Caco-2 (cell line): ENCODE results near the gene PAWR. TPM values are rescaled to one million over a fixed set of nuclear protein-coding genes. Genes with fewer than 3 reads are reported as not detected.

Experiments used
- BruUV-seq: library from RNA; stranded (reverse); fragments of 400-500 nt; replicated peaks from 2 replicates; lab custom pipeline; 2021; lab: Mats Ljungman, UMichigan
- CTCF ChIA-PET: fragments of 300-600 bp; sonication (Branson Sonifier 250); formaldehyde crosslinking; loops from one replicate; lab custom pipeline; 2022; ENCODE audit warnings: antibody characterized with exemption; lab: Charles Lee
- POLR2A ChIA-PET: fragments of 300-600 bp; sonication (Branson Sonifier 250); formaldehyde crosslinking; loops from one replicate; lab custom pipeline; 2022; ENCODE audit warnings: antibody characterized with exemption; lab: Charles Lee
- DNase-seq, 2 experiments: peaks; one replicate each; pipeline versions ENCODE4 v3.0.0 to v3.0.0-alpha.2; 2020 to 2022
- H3K27me3 ChIP-seq: replicated peaks from 2 replicates; pipeline ENCODE4 v1.6.0; 2011; ENCODE audit warnings: low read length; ENCODE audit not compliant: control insufficient read depth, insufficient read depth
- H3K36me3 ChIP-seq: 2 replicates; pipeline ENCODE4 v1.5.1; 2011; ENCODE audit warnings: low read length; ENCODE audit not compliant: control insufficient read depth, insufficient read depth
- H3K4me1 ChIP-seq: fragments of 250-450 bp; sonication (Bioruptor Pico); 2 replicates; pipeline ENCODE4 v1.5.1; 2020; ENCODE audit warnings: mild to moderate bottlenecking
- H3K4me3 ChIP-seq: 2 replicates; pipeline ENCODE4 v1.5.1; 2011; ENCODE audit warnings: low read depth, mild to moderate bottlenecking, control low read depth, low read length
- H3K9me3 ChIP-seq: fragments of 250-450 bp; sonication (Bioruptor Pico); 2 replicates; pipeline ENCODE4 v1.5.1; 2020; ENCODE audit warnings: mild to moderate bottlenecking, moderate library complexity
- H3K27ac Mint-ChIP-seq: one replicate; pipeline ENCODE4 v1.8.0; 2022; ENCODE audit warnings: mixed read lengths; ENCODE audit not compliant: unreplicated experiment
- H3K27me3 Mint-ChIP-seq: one replicate; pipeline ENCODE4 v1.8.0; 2022; ENCODE audit warnings: mixed read lengths; ENCODE audit not compliant: insufficient read depth, unreplicated experiment
- H3K36me3 Mint-ChIP-seq: one replicate; pipeline ENCODE4 v1.8.0; 2022; ENCODE audit warnings: mild to moderate bottlenecking, mixed read lengths; ENCODE audit not compliant: insufficient read depth, unreplicated experiment
- H3K4me1 Mint-ChIP-seq: one replicate; pipeline ENCODE4 v1.8.0; 2022; ENCODE audit warnings: low read depth, mixed read lengths; ENCODE audit not compliant: unreplicated experiment
- H3K4me3 Mint-ChIP-seq: one replicate; pipeline ENCODE4 v1.8.0; 2022; ENCODE audit warnings: mild to moderate bottlenecking, moderate library complexity, mixed read lengths; ENCODE audit not compliant: unreplicated experiment
- H3K9me3 Mint-ChIP-seq: one replicate; pipeline ENCODE4 v1.8.0; 2022; ENCODE audit warnings: mixed read lengths; ENCODE audit not compliant: unreplicated experiment
- intact Hi-C: fragments of 100-400 bp; cut with micrococcal nuclease; formaldehyde crosslinking; loops from one replicate; pipeline ENCODE4 v1.10.0; 2022; ENCODE audit not compliant: unreplicated experiment
- total RNA-seq: library from RNA; stranded (reverse); gene quantifications from 2 replicates; pipeline ENCODE4 v1.2.3, GENCODE V29; 2022
- TF ChIP-seq, protein P1 (sequence below), 2 experiments: fragments of 200-600 bp in 1 of 2; IDR thresholded peaks; 1 replicate in 1 of 2; 2 replicates in 1 of 2; pipeline versions ENCODE4 v1.5.1 to v1.8.0; 2011 to 2022; ENCODE audit warnings: antibody characterized with exemption in 1 of 2, control low read depth in 1 of 2, inconsistent platforms in 1 of 2, low read depth in 1 of 2, low read length in 1 of 2, mild to moderate bottlenecking in 1 of 2, moderate library complexity in 1 of 2; ENCODE audit not compliant: insufficient read depth in 1 of 2, severe bottlenecking in 1 of 2, unreplicated experiment in 1 of 2

PAWR gene
- total RNA-seq, 1 experiment from 2014 or later, result 157 TPM

DNA sequence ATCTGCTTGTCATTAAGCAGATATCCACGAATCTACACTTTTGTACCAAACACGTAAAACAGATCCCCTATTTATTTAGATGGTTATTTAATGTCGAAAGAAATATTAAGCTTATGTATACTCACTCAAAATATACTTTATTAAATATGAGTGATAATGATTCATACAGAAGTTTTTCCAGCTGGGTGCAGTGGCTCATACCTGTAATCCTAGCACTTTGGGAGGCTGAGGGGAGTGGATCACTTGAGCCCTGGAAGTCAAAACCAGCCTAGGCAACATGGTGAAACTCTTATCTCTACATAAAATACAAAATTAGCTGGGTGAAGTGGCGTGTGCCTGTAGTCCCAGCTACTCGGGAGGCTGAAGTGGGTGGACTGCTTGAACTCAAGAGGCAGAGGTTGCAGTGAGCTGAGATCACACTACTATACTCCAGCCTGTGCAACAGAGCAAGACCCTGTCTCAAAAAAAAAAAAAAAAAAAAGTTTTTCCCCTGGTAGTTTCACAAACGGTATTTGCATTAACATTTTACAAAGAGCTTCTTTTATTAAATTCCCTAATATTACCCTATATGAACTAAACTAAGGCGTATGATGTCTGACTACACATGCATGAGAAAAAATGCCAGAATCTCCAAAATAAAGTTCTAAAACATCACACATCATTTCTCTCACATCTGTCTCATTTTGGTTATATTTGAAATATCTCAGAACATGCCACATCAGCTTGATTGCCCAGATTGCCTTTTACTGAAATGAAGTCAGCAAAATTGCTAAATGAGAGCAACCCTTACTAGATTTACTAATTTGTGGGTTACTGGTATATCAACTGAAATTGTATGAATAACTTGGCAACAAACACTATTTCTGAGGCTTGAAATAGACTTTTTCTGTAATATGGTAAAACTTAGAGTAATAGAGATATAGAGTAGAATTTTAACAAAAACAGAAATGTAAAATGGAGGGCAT, 74.9 kb downstream of the PAWR start:
- POLR2A ChIA-PET, result no interaction called here
- TF ChIP-seq, protein P1, sequence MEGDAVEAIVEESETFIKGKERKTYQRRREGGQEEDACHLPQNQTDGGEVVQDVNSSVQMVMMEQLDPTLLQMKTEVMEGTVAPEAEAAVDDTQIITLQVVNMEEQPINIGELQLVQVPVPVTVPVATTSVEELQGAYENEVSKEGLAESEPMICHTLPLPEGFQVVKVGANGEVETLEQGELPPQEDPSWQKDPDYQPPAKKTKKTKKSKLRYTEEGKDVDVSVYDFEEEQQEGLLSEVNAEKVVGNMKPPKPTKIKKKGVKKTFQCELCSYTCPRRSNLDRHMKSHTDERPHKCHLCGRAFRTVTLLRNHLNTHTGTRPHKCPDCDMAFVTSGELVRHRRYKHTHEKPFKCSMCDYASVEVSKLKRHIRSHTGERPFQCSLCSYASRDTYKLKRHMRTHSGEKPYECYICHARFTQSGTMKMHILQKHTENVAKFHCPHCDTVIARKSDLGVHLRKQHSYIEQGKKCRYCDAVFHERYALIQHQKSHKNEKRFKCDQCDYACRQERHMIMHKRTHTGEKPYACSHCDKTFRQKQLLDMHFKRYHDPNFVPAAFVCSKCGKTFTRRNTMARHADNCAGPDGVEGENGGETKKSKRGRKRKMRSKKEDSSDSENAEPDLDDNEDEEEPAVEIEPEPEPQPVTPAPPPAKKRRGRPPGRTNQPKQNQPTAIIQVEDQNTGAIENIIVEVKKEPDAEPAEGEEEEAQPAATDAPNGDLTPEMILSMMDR (IDR thresholded peaks at IDR 0.05; ENCODE audit: insufficient read depth in 1 of 2, low read depth in 1 of 2, low read length in 1 of 2, severe bottlenecking in 1 of 2, unreplicated experiment in 1 of 2), result no peak
- no peaks in the 10 kb centered on the region for H3K27me3 Mint-ChIP-seq
- peaks cover 61% of the 10 kb centered on the region for H3K36me3 Mint-ChIP-seq
- no peak for DNase-seq
- H3K36me3 ChIP-seq, result no peaks in the 10 kb centered on the region; the same call in 1 of the 2 replicates
- no peaks in the 10 kb centered on the region for H3K27me3 ChIP-seq
- H3K27ac Mint-ChIP-seq, result no peak overlapping the region
- no peak overlapping the region for H3K4me3 ChIP-seq
- no peaks in the 10 kb centered on the region for H3K9me3 Mint-ChIP-seq
- BruUV-seq, result no TSS peak
- no peak overlapping the region for H3K4me3 Mint-ChIP-seq
- intact Hi-C loops, result no loop called here
- H3K4me1 ChIP-seq, result peaks cover 5% of the 10 kb centered on the region; the same call in 1 of the 2 replicates
- H3K4me1 Mint-ChIP-seq, result peaks cover 12% of the 10 kb centered on the region
- H3K9me3 ChIP-seq, result no peaks in the 10 kb centered on the region
- CTCF ChIA-PET, result no interaction called here

DNA sequence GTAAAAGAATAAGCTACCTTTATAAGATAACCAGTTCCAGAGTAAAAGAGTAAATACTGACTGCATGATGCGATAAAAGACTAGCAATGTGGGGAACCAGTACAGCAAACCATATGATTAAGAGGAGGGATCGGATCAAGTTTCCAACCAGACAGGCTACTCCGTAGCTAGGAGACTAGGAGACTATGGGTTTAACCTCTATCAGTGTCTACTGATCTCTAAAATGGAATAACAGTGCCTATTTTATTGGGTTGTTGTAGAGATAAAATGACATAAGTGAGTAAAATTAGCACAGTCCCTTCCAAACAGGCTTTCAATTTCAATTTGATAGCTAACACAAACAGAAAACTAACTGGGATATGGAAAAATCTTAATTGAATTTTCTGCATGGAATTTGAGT, 76.0 kb downstream of the PAWR start:
- H3K36me3 ChIP-seq, result no peaks in the 10 kb centered on the region; the same call in 1 of the 2 replicates
- no peaks in the 10 kb centered on the region for H3K27me3 Mint-ChIP-seq
- intact Hi-C loops, result loop anchor here (5.0 kb wide), 1 partner anchor 78 kb away; the partner anchor contains the start of gene PAWR
- ChIA-PET POLR2A (no interaction called here), CTCF (no interaction called here)
- peaks cover 5% of the 10 kb centered on the region; the same call in 1 of the 2 replicates for H3K4me1 ChIP-seq
- no peak overlapping the region for H3K27ac Mint-ChIP-seq
- H3K4me1 Mint-ChIP-seq, result peaks cover 7% of the 10 kb centered on the region
- H3K36me3 Mint-ChIP-seq, result peaks cover 63% of the 10 kb centered on the region
- BruUV-seq, result no TSS peak
- no peak overlapping the region for H3K4me3 ChIP-seq
- no peaks in the 10 kb centered on the region for H3K27me3 ChIP-seq
- DNase-seq, result no peak
- H3K9me3 Mint-ChIP-seq, result no peaks in the 10 kb centered on the region
- H3K4me3 Mint-ChIP-seq, result no peak overlapping the region
- TF ChIP-seq, protein P1 (IDR thresholded peaks at IDR 0.05; ENCODE audit: insufficient read depth in 1 of 2, low read depth in 1 of 2, low read length in 1 of 2, severe bottlenecking in 1 of 2, unreplicated experiment in 1 of 2), result no peak
- no peaks in the 10 kb centered on the region for H3K9me3 ChIP-seq

DNA sequence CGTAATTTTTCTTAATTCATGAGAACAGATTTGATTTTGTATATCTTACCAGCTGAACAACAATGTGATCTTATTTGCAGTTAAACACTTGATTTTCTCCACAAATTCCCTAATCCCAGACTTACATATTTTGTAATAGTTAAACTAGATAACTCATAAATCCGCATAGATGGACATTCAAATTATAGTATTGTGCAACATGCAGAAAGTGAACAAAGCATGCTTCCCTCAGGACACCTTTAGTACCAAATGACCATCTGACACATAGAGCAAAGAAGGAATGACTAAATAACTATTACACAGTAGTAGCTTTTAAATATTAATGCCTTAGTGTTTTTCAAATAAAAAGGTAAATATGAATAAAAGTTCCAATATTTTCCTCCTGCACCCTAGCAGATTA, 88.9 kb downstream of the PAWR start:
- DNase-seq, result no peak
- H3K9me3 ChIP-seq, result no peaks in the 10 kb centered on the region
- TF ChIP-seq, protein P1 (IDR thresholded peaks at IDR 0.05; ENCODE audit: insufficient read depth in 1 of 2, low read depth in 1 of 2, low read length in 1 of 2, severe bottlenecking in 1 of 2, unreplicated experiment in 1 of 2), result no peak
- ChIA-PET CTCF (no interaction called here), POLR2A (no interaction called here)
- no peaks in the 10 kb centered on the region for H3K27me3 Mint-ChIP-seq
- no peaks in the 10 kb centered on the region for H3K9me3 Mint-ChIP-seq
- H3K4me3 ChIP-seq, result no peak overlapping the region
- H3K36me3 Mint-ChIP-seq, result peaks cover 47% of the 10 kb centered on the region
- intact Hi-C loops, result no loop called here
- no peaks in the 10 kb centered on the region for H3K27me3 ChIP-seq
- no peak overlapping the region for H3K27ac Mint-ChIP-seq
- peaks cover 11% of the 10 kb centered on the region; the same call in 1 of the 2 replicates for H3K4me1 ChIP-seq
- H3K4me3 Mint-ChIP-seq, result no peak overlapping the region
- H3K4me1 Mint-ChIP-seq, result no peaks in the 10 kb centered on the region
- BruUV-seq, result no TSS peak
- H3K36me3 ChIP-seq, result no peaks in the 10 kb centered on the region; the same call in 1 of the 2 replicates
